ENCODE measurements around the gene LAMTOR3.

- TF ChIP-seq CTCF (IDR thresholded peaks at IDR 0.05), result no peak
- no peak for TF ChIP-seq POLR2A (IDR thresholded peaks at IDR 0.05)
Observed at GRCh38 chr4:99934891-99935290, 40.7 kb upstream of the LAMTOR3 start.

Data from right lobe of liver (tissue), 4 donors.